ENCODE data around the gene SH3GL3.

The SH3GL3 gene

GRCh38 chr15:83610901-83611685 is 164.0 kb downstream of the SH3GL3 start:
- Histone ChIP-seq H3K9me3 (ENCODE audit: control insufficient read depth, low read length) (no peaks in the 10 kb centered on the region), H3K4me1 (ENCODE audit: control insufficient read depth, insufficient read depth, low read length) (no peaks in the 10 kb centered on the region), H3K36me3 (ENCODE audit: control insufficient read depth, insufficient read depth, low read length) (no peaks in the 10 kb centered on the region), H3K4me3 (ENCODE audit: low read length) (no peak overlapping the region), H3K27me3 (ENCODE audit: control insufficient read depth, insufficient read depth, low read length) (no peaks in the 10 kb centered on the region), H3K9ac (ENCODE audit: low read length) (no peak overlapping the region)

GRCh38 chr15:83612226-83612625 is 165.1 kb downstream of the SH3GL3 start:
- Histone ChIP-seq H3K27me3 (ENCODE audit: control insufficient read depth, insufficient read depth, low read length) (no peaks in the 10 kb centered on the region), H3K4me3 (ENCODE audit: low read length) (no peak overlapping the region), H3K4me1 (ENCODE audit: control insufficient read depth, insufficient read depth, low read length) (no peaks in the 10 kb centered on the region), H3K36me3 (ENCODE audit: control insufficient read depth, insufficient read depth, low read length) (no peaks in the 10 kb centered on the region), H3K9ac (ENCODE audit: low read length) (no peak overlapping the region), H3K9me3 (ENCODE audit: control insufficient read depth, low read length) (no peaks in the 10 kb centered on the region)

- Histone ChIP-seq H3K9ac (ENCODE audit: low read length) (no peak overlapping the region), H3K4me3 (ENCODE audit: low read length) (no peak overlapping the region), H3K36me3 (ENCODE audit: control insufficient read depth, insufficient read depth, low read length) (no peaks in the 10 kb centered on the region), H3K9me3 (ENCODE audit: control insufficient read depth, low read length) (no peaks in the 10 kb centered on the region), H3K27me3 (ENCODE audit: control insufficient read depth, insufficient read depth, low read length) (no peaks in the 10 kb centered on the region), H3K4me1 (ENCODE audit: control insufficient read depth, insufficient read depth, low read length) (no peaks in the 10 kb centered on the region)
Observed at GRCh38 chr15:83612898-83613635, 165.9 kb downstream of the SH3GL3 start.

- Histone ChIP-seq H3K9ac (ENCODE audit: low read length) (no peak overlapping the region), H3K36me3 (ENCODE audit: control insufficient read depth, insufficient read depth, low read length) (no peaks in the 10 kb centered on the region), H3K4me1 (ENCODE audit: control insufficient read depth, insufficient read depth, low read length) (no peaks in the 10 kb centered on the region), H3K9me3 (ENCODE audit: control insufficient read depth, low read length) (no peaks in the 10 kb centered on the region), H3K4me3 (ENCODE audit: low read length) (no peak overlapping the region), H3K27me3 (ENCODE audit: control insufficient read depth, insufficient read depth, low read length) (no peaks in the 10 kb centered on the region)
Observed at GRCh38 chr15:83613714-83614113, 166.6 kb downstream of the SH3GL3 start.

- no peaks in the 10 kb centered on the region for H3K27me3 ChIP-seq (ENCODE audit: control insufficient read depth, insufficient read depth, low read length)
- no peak overlapping the region for H3K9ac ChIP-seq (ENCODE audit: low read length)
- no peaks in the 10 kb centered on the region for H3K36me3 ChIP-seq (ENCODE audit: control insufficient read depth, insufficient read depth, low read length)
- no peak overlapping the region for H3K4me3 ChIP-seq (ENCODE audit: low read length)
- no peaks in the 10 kb centered on the region for H3K4me1 ChIP-seq (ENCODE audit: control insufficient read depth, insufficient read depth, low read length)
- H3K9me3 ChIP-seq (ENCODE audit: control insufficient read depth, low read length) = no peaks in the 10 kb centered on the region
Observed at GRCh38 chr15:83616840-83617239, 169.7 kb downstream of the SH3GL3 start.

- H3K4me1 ChIP-seq (ENCODE audit: control insufficient read depth, insufficient read depth, low read length) = no peaks in the 10 kb centered on the region
- H3K9ac ChIP-seq (ENCODE audit: low read length) = no peak overlapping the region
- H3K9me3 ChIP-seq (ENCODE audit: control insufficient read depth, low read length) = no peaks in the 10 kb centered on the region
- no peaks in the 10 kb centered on the region for H3K27me3 ChIP-seq (ENCODE audit: control insufficient read depth, insufficient read depth, low read length)
- H3K4me3 ChIP-seq (ENCODE audit: low read length) = no peak overlapping the region
- H3K36me3 ChIP-seq (ENCODE audit: control insufficient read depth, insufficient read depth, low read length) = no peaks in the 10 kb centered on the region
Observed at GRCh38 chr15:83626171-83626802, 179.1 kb downstream of the SH3GL3 start.

- Histone ChIP-seq H3K27me3 (ENCODE audit: control insufficient read depth, insufficient read depth, low read length) (no peaks in the 10 kb centered on the region), H3K36me3 (ENCODE audit: control insufficient read depth, insufficient read depth, low read length) (no peaks in the 10 kb centered on the region), H3K4me3 (ENCODE audit: low read length) (no peak overlapping the region), H3K4me1 (ENCODE audit: control insufficient read depth, insufficient read depth, low read length) (no peaks in the 10 kb centered on the region), H3K9ac (ENCODE audit: low read length) (no peak overlapping the region), H3K9me3 (ENCODE audit: control insufficient read depth, low read length) (no peaks in the 10 kb centered on the region)
Observed at GRCh38 chr15:83631534-83631933, 184.4 kb downstream of the SH3GL3 start.

GRCh38 chr15:83643201-83643600 is 196.1 kb downstream of the SH3GL3 start:
- Histone ChIP-seq H3K27me3 (ENCODE audit: control insufficient read depth, insufficient read depth, low read length) (no peaks in the 10 kb centered on the region), H3K36me3 (ENCODE audit: control insufficient read depth, insufficient read depth, low read length) (no peaks in the 10 kb centered on the region), H3K4me3 (ENCODE audit: low read length) (no peak overlapping the region), H3K4me1 (ENCODE audit: control insufficient read depth, insufficient read depth, low read length) (no peaks in the 10 kb centered on the region), H3K9ac (ENCODE audit: low read length) (no peak overlapping the region), H3K9me3 (ENCODE audit: control insufficient read depth, low read length) (no peaks in the 10 kb centered on the region)

GRCh38 chr15:83644439-83644838 is 197.3 kb downstream of the SH3GL3 start:
- Histone ChIP-seq H3K4me1 (ENCODE audit: control insufficient read depth, insufficient read depth, low read length) (no peaks in the 10 kb centered on the region), H3K27me3 (ENCODE audit: control insufficient read depth, insufficient read depth, low read length) (no peaks in the 10 kb centered on the region), H3K9ac (ENCODE audit: low read length) (no peak overlapping the region), H3K36me3 (ENCODE audit: control insufficient read depth, insufficient read depth, low read length) (no peaks in the 10 kb centered on the region), H3K9me3 (ENCODE audit: control insufficient read depth, low read length) (no peaks in the 10 kb centered on the region), H3K4me3 (ENCODE audit: low read length) (no peak overlapping the region)

GRCh38 chr15:83650831-83651230 is 203.7 kb downstream of the SH3GL3 start:
- Histone ChIP-seq H3K4me3 (ENCODE audit: low read length) (no peak overlapping the region), H3K9ac (ENCODE audit: low read length) (no peak overlapping the region), H3K9me3 (ENCODE audit: control insufficient read depth, low read length) (no peaks in the 10 kb centered on the region), H3K36me3 (ENCODE audit: control insufficient read depth, insufficient read depth, low read length) (no peaks in the 10 kb centered on the region), H3K4me1 (ENCODE audit: control insufficient read depth, insufficient read depth, low read length) (no peaks in the 10 kb centered on the region), H3K27me3 (ENCODE audit: control insufficient read depth, insufficient read depth, low read length) (peaks cover 23% of the 10 kb centered on the region)

- H3K9ac ChIP-seq (ENCODE audit: low read length) = no peak overlapping the region
- H3K4me3 ChIP-seq (ENCODE audit: low read length) = no peak overlapping the region
- H3K27me3 ChIP-seq (ENCODE audit: control insufficient read depth, insufficient read depth, low read length) = peaks cover 23% of the 10 kb centered on the region
- no peaks in the 10 kb centered on the region for H3K4me1 ChIP-seq (ENCODE audit: control insufficient read depth, insufficient read depth, low read length)
- H3K36me3 ChIP-seq (ENCODE audit: control insufficient read depth, insufficient read depth, low read length) = no peaks in the 10 kb centered on the region
- H3K9me3 ChIP-seq (ENCODE audit: control insufficient read depth, low read length) = no peaks in the 10 kb centered on the region
Observed at GRCh38 chr15:83651541-83651940, 204.4 kb downstream of the SH3GL3 start.

- Histone ChIP-seq H3K9ac (ENCODE audit: low read length) (no peak overlapping the region), H3K4me1 (ENCODE audit: control insufficient read depth, insufficient read depth, low read length) (no peaks in the 10 kb centered on the region), H3K27me3 (ENCODE audit: control insufficient read depth, insufficient read depth, low read length) (peaks cover 23% of the 10 kb centered on the region), H3K36me3 (ENCODE audit: control insufficient read depth, insufficient read depth, low read length) (no peaks in the 10 kb centered on the region), H3K4me3 (ENCODE audit: low read length) (no peak overlapping the region), H3K9me3 (ENCODE audit: control insufficient read depth, low read length) (no peaks in the 10 kb centered on the region)
Observed at GRCh38 chr15:83652626-83653204, 205.6 kb downstream of the SH3GL3 start.
